ENCODE measurements around the gene SCN11A. TPM values are rescaled to one million over a fixed set of nuclear protein-coding genes. Genes with fewer than 3 reads are reported as not detected.
A peak's percentile ranks its signal among the peaks of the same experiment; 100 is the strongest.

SCN11A gene
- total RNA-seq, 1 donor from 2014 or later = 0.63 TPM

GRCh38 chr3:39052583-39052982 lies 839 bp upstream of the SCN11A start:
- Mint-ChIP-seq H3K4me1 (peaks cover 31% of the 10 kb centered on the region), H3K9me3 (no peaks in the 10 kb centered on the region), H3K4me3 (peak overlapping the region; percentile 94), H3K36me3 (ENCODE audit: low read depth) (no peaks in the 10 kb centered on the region), H3K27ac (ENCODE audit: unreplicated experiment) (peak overlapping the region; percentile 74), H3K27me3 (ENCODE audit: low read depth) (peaks cover 21% of the 10 kb centered on the region)
- no peak for TF ChIP-seq CTCF (conservative IDR thresholded peaks at IDR 0.05)
- no peak for DNase-seq (ENCODE audit: low read depth, low spot score)

- Mint-ChIP-seq H3K36me3 (ENCODE audit: low read depth) (no peaks in the 10 kb centered on the region), H3K9me3 (no peaks in the 10 kb centered on the region)
Observed at GRCh38 chr3:39050029-39050428, 1.7 kb downstream of the SCN11A start.

GRCh38 chr3:39038165-39038564 lies 13.6 kb downstream of the SCN11A start:
- no peak overlapping the region for H3K27ac Mint-ChIP-seq (ENCODE audit: unreplicated experiment)
- no peaks in the 10 kb centered on the region for H3K4me1 Mint-ChIP-seq
- no peak for TF ChIP-seq CTCF (conservative IDR thresholded peaks at IDR 0.05)

More at GRCh38 chr3:39050029-39050428, 1.7 kb downstream of the SCN11A start:
- H3K27me3 Mint-ChIP-seq (ENCODE audit: low read depth) = peaks cover 30% of the 10 kb centered on the region
- TF ChIP-seq CTCF (conservative IDR thresholded peaks at IDR 0.05) = no peak
- no peak for DNase-seq (ENCODE audit: low read depth, low spot score)
- H3K4me1 Mint-ChIP-seq = peaks cover 22% of the 10 kb centered on the region
- H3K27ac Mint-ChIP-seq (ENCODE audit: unreplicated experiment) = no peak overlapping the region
- H3K4me3 Mint-ChIP-seq = no peak overlapping the region

DNA sequence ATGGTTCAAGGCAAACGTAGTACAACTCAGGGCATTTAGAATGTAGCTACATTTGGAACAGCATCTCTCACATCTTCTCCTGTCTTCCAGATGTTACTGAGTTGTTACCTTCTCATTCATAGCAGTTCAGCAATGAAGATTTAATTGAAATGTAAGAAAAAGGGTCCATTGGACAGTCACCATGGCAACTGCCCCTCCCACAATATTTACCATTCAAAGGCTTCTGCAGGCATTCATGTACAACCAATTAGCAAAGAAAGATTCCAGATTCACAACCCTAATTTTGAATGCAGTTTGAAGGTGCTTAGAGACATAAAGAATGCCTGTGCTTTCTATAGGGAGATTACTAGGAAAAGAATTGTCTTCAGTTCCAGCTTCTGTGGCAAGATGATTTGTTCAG lies 22.2 kb downstream of the SCN11A start:
- Mint-ChIP-seq H3K4me3 (no peak overlapping the region), H3K36me3 (ENCODE audit: low read depth) (no peaks in the 10 kb centered on the region), H3K27me3 (ENCODE audit: low read depth) (peaks cover 26% of the 10 kb centered on the region), H3K27ac (ENCODE audit: unreplicated experiment) (no peak overlapping the region), H3K9me3 (peaks cover 2% of the 10 kb centered on the region), H3K4me1 (peaks cover 8% of the 10 kb centered on the region)
- TF ChIP-seq CTCF (conservative IDR thresholded peaks at IDR 0.05) = no peak
- no peak for DNase-seq (ENCODE audit: low read depth, low spot score)

More at GRCh38 chr3:39038165-39038564, 13.6 kb downstream of the SCN11A start:
- Mint-ChIP-seq H3K27me3 (ENCODE audit: low read depth) (peaks cover 35% of the 10 kb centered on the region), H3K4me3 (no peak overlapping the region), H3K36me3 (ENCODE audit: low read depth) (peaks cover 2% of the 10 kb centered on the region), H3K9me3 (peaks cover 6% of the 10 kb centered on the region)
- DNase-seq (ENCODE audit: low read depth, low spot score) = no peak

GRCh38 chr3:39028546-39028945 lies 23.2 kb downstream of the SCN11A start:
- Mint-ChIP-seq H3K4me1 (peaks cover 8% of the 10 kb centered on the region), H3K27me3 (ENCODE audit: low read depth) (peaks cover 28% of the 10 kb centered on the region), H3K4me3 (no peak overlapping the region), H3K36me3 (ENCODE audit: low read depth) (no peaks in the 10 kb centered on the region), H3K9me3 (no peaks in the 10 kb centered on the region), H3K27ac (ENCODE audit: unreplicated experiment) (no peak overlapping the region)
- TF ChIP-seq CTCF (conservative IDR thresholded peaks at IDR 0.05) = no peak
- DNase-seq (ENCODE audit: low read depth, low spot score) = no peak

Data from neural crest cell (in vitro differentiated cells).